Measurements from ENCODE around the gene CLCF1. TPM values are rescaled to one million over a fixed set of nuclear protein-coding genes. Genes with fewer than 3 reads are reported as not detected.
"Not testable (repeated sequence)": the region's sequence is repeated elsewhere in the genome, so short reads cannot be mapped to it uniquely, and the experiment has no call there.

CLCF1 gene
- total RNA-seq, 4 donors from 2014 or later = 2.2 to 3.3 (median 2.5) TPM

GRCh38 chr11:67321313-67321871 is 52.0 kb downstream of the CLCF1 start:
- no peak for TF ChIP-seq CTCF (IDR thresholded peaks at IDR 0.05)
- TF ChIP-seq POLR2A (IDR thresholded peaks at IDR 0.05) = no peak
- no peak for DNase-seq (ENCODE audit: low spot score in 2 of 2)
- WGBS, 2 donors = 85 to 95% methylated on average over 6 of the region's 6 CpGs

GRCh38 chr11:67320691-67321090 is 52.7 kb downstream of the CLCF1 start:
- intact Hi-C loops (cut with DNase I; ENCODE audit: low total_unique reads) = no loop called here
- TF ChIP-seq POLR2A (IDR thresholded peaks at IDR 0.05) (no peak), CTCF (IDR thresholded peaks at IDR 0.05) (no peak)
- WGBS, 2 donors = 97% methylated on average over 2 of the region's 2 CpGs
- DNase-seq (ENCODE audit: low spot score in 2 of 2) = no peak
- no peak overlapping the region for H3K4me3 ChIP-seq (ENCODE audit: low read depth, poor library complexity, severe bottlenecking)

More at GRCh38 chr11:67321313-67321871, 52.0 kb downstream of the CLCF1 start:
- intact Hi-C loops (cut with DNase I; ENCODE audit: low total_unique reads) = no loop called here
- no peak overlapping the region for H3K4me3 ChIP-seq (ENCODE audit: low read depth, poor library complexity, severe bottlenecking)

GRCh38 chr11:67320011-67320410 is 53.4 kb downstream of the CLCF1 start:
- 80 to 84% methylated on average over 3 of the region's 3 CpGs for WGBS, 2 donors
- intact Hi-C loops (cut with DNase I; ENCODE audit: low total_unique reads) = no loop called here
- TF ChIP-seq POLR2A (IDR thresholded peaks at IDR 0.05) = no peak
- no peak for TF ChIP-seq CTCF (IDR thresholded peaks at IDR 0.05)
- H3K4me3 ChIP-seq (ENCODE audit: low read depth, poor library complexity, severe bottlenecking) = no peak overlapping the region
- DNase-seq (ENCODE audit: low spot score in 2 of 2) = no peak

GRCh38 chr11:67318876-67319275 is 54.5 kb downstream of the CLCF1 start:
- H3K4me3 ChIP-seq (ENCODE audit: low read depth, poor library complexity, severe bottlenecking); intact Hi-C loops (cut with DNase I; ENCODE audit: low total_unique reads): not testable (repeated sequence)
- 93 to 95% methylated on average over 12 of the region's 12 CpGs for WGBS, 2 donors
- peak in 1 of 2 donors; percentile 68 for DNase-seq (ENCODE audit: low spot score in 2 of 2)

- WGBS, 2 donors = 1 to 2% methylated on average over 12 to 53 of the region's 53 CpGs
- no peak for TF ChIP-seq POLR2A (IDR thresholded peaks at IDR 0.05)
- no peak for TF ChIP-seq CTCF (IDR thresholded peaks at IDR 0.05)
- no peak for DNase-seq (ENCODE audit: low spot score in 2 of 2)
- H3K4me3 ChIP-seq (ENCODE audit: low read depth, poor library complexity, severe bottlenecking) = peak overlapping the region; percentile 66
- intact Hi-C loops (cut with DNase I; ENCODE audit: low total_unique reads) = no loop called here
These were observed 55.4 kb downstream of the CLCF1 start for GRCh38 chr11:67317888-67318555.

- WGBS, 2 donors = 0 to 1% methylated on average over 34 to 43 of the region's 55 CpGs
- peak in 2 of 3 donors; percentile 41 to 96 for TF ChIP-seq CTCF (IDR thresholded peaks at IDR 0.05)
- TF ChIP-seq POLR2A (IDR thresholded peaks at IDR 0.05) = no peak
- peak; percentile 95 to 99 for DNase-seq (ENCODE audit: low spot score in 2 of 2)
- intact Hi-C loops (cut with DNase I; ENCODE audit: low total_unique reads) = no loop called here
- peak overlapping the region; percentile 66 for H3K4me3 ChIP-seq (ENCODE audit: low read depth, poor library complexity, severe bottlenecking)
These were observed 56.1 kb downstream of the CLCF1 start for GRCh38 chr11:67317205-67317887.

All from lower leg skin (tissue), 4 donors.